ENCODE data around the gene MALRD1.

Gene MALRD1

DNA sequence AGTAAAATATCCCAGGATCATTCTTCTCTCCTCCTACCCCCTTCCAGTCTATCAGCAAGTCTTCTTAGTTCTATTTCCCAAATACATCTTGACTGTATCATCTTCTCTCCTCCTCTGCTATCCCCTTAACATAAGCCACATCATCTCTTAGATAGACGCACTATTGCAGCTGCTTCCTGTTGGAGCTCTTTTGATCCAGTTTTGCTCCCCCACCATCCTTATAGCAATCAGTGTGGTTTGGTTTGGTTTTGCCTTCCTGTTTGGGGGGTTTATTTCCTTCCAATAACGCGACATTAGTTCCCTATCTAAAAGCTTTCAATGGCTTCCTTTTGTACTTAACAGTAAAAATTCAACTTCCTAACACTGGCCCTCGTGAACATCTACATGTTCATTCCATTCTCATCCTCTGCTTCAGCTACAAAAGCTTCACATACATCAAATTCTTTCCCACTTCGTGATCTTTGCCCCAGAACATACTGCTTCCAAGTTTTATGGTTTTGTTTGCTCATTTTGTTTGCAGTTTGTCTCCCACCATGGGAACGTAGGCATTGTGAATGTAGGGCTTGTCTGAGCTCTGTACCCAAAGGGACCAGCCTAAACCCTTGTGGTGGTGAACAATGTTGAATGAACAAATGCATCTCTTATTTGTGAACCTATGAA is 734.0 kb downstream of the MALRD1 start:
- DNase-seq (ENCODE audit: low spot score) = no peak

DNA sequence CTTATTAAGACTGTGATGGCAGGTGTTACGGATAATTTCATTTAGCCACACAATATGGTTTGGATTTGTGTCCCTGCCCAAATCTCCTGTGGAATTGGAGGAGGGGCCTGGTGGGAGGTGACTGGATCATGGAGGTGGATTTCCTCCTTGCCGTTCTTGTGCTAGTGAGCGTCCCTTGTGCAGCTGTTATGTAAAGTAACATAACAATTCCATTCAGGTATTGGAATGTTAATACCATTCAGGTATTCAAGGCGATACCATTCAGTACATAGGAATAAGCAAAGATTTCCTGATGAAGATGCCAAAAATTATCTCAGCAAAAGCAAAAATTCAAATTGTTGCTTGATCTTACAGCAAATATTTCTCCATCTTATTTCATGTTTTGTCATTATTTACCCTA is 735.1 kb downstream of the MALRD1 start:
- DNase-seq (ENCODE audit: low spot score) = no peak

All from RKO (cell line).